DND-41 (cell line): ENCODE data around the gene THUMPD2.

Experiments
- CTCF ChIP-seq: IDR thresholded peaks from 2 replicates; pipeline ENCODE4 v1.5.1; 2012; ENCODE audit warnings: borderline replicate concordance, low read length, moderate library complexity, mild to moderate bottlenecking; ENCODE audit not compliant: poor library complexity, severe bottlenecking; ENCODE audit errors: extremely low read depth
- EZH2 ChIP-seq: IDR thresholded peaks from 3 replicates; pipeline ENCODE4 v1.6.1; 2012; ENCODE audit warnings: borderline replicate concordance, low read depth, mild to moderate bottlenecking, moderate library complexity, low read length, inconsistent platforms; ENCODE audit not compliant: severe bottlenecking

GRCh38 chr2:39686456-39686855 is 92.6 kb downstream of the THUMPD2 start:
- TF ChIP-seq CTCF (no peak), EZH2 (no peak)
